K562 (cell line): ENCODE data around the gene GJC2. TPM values are rescaled to one million over a fixed set of nuclear protein-coding genes. Genes with fewer than 3 reads are reported as not detected.

ENCODE experiments used
- ATAC-seq: fragments of 200-7000 bp; cut with Tn5 transposase; 3 replicates; pipeline ENCODE4 v1.9.1; 2020; ENCODE audit warnings: moderate library complexity
- BruUV-seq: library from RNA; stranded (reverse); fragments of 400-500 nt; replicated peaks from 2 replicates; lab custom pipeline; 2021; lab: Mats Ljungman, UMichigan
- CTCF ChIA-PET: fragments of 300-600 bp; formaldehyde crosslinking; extraction: SDS; loops from one replicate; lab custom pipeline; 2021; ENCODE audit warnings: low intra/inter-chr PET ratio; lab: Yijun Ruan, JAX
- POLR2A ChIA-PET: fragments of 300-600, 350-650 bp; sonication (Branson Sonifier 250); formaldehyde crosslinking; extraction: SDS; loops from one replicate; lab custom pipeline; 2021; ENCODE audit warnings: antibody characterized with exemption, inconsistent platforms; lab: Yijun Ruan, JAX
- DNase-seq, 4 experiments: peaks; one replicate each; pipeline versions ENCODE4 v3.0.0 to v3.0.0-alpha.2; 2011 to 2018; ENCODE audit warnings: low spot score in 3 of 4, mixed read lengths in 3 of 4; ENCODE audit errors: extremely low read depth in 1 of 4
- FAIRE-seq: peaks from 2 replicates; lab custom pipeline; 2011; peaks lifted over from hg19 to GRCh38; lab: Jason Lieb, UNC
- H2AFZ ChIP-seq: 2 replicates; pipeline ENCODE4 v1.6.0; 2011; ENCODE audit warnings: low read depth, low read length, control low read depth, inconsistent platforms
- H3K27ac ChIP-seq: fragments of 200-600 bp; 3 replicates; pipeline ENCODE4 v1.8.0; 2011; ENCODE audit warnings: low read depth, mild to moderate bottlenecking, control low read depth, inconsistent platforms, low read length, moderate library complexity, mixed read lengths; ENCODE audit errors: extremely low read depth
- H3K27me3 ChIP-seq, 2 experiments: fragments of 300-600 bp in 1 of 2; 2 replicates in 1 of 2; 3 replicates in 1 of 2; pipeline versions ENCODE4 v1.6.0 to v1.8.0; 2011; ENCODE audit warnings: inconsistent platforms in 2 of 2, low read length in 2 of 2, mild to moderate bottlenecking in 1 of 2, mixed read lengths in 1 of 2, moderate library complexity in 1 of 2; ENCODE audit not compliant: control insufficient read depth in 2 of 2, insufficient read depth in 2 of 2
- H3K36me3 ChIP-seq: fragments of 300-600 bp; 3 replicates; pipeline ENCODE4 v1.8.0; 2011; ENCODE audit warnings: mild to moderate bottlenecking, low read length, inconsistent platforms; ENCODE audit not compliant: control insufficient read depth, insufficient read depth
- H3K4me1 ChIP-seq, 2 experiments: fragments of 200-600 bp in 1 of 2; replicated peaks in 1 of 2; 2 replicates in 1 of 2; 3 replicates in 1 of 2; pipeline versions ENCODE4 v1.5.1 to v1.8.0; 2011; ENCODE audit warnings: inconsistent platforms in 2 of 2, low read length in 2 of 2, mild to moderate bottlenecking in 1 of 2, mixed read lengths in 1 of 2, moderate library complexity in 1 of 2; ENCODE audit not compliant: control insufficient read depth in 2 of 2, insufficient read depth in 2 of 2
- H3K4me2 ChIP-seq: 2 replicates; pipeline ENCODE4 v1.6.1; 2011; ENCODE audit warnings: low read length, control low read depth, inconsistent platforms, mixed read lengths; ENCODE audit not compliant: insufficient read depth
- H3K4me3 ChIP-seq: fragments of 200-600 bp; sonication (generic), shearing (Covaris generic); 2 replicates; pipeline ENCODE4 v1.5.1; 2016; ENCODE audit warnings: control low read depth, inconsistent platforms
- H3K79me2 ChIP-seq: fragments of 200-600 bp; 3 replicates; pipeline ENCODE4 v1.8.0; 2011; ENCODE audit warnings: low read length, inconsistent platforms; ENCODE audit not compliant: control insufficient read depth, insufficient read depth
- H3K9ac ChIP-seq, 2 experiments: 2 replicates each; pipeline versions ENCODE4 v1.6.0 to v1.6.1; 2011; ENCODE audit warnings: low read depth in 2 of 2, low read length in 2 of 2, control low read depth in 1 of 2, inconsistent platforms in 1 of 2, mild to moderate bottlenecking in 1 of 2, mixed read lengths in 1 of 2; ENCODE audit not compliant: insufficient read depth in 1 of 2
- H3K9me1 ChIP-seq: one replicate; pipeline ENCODE4 v1.6.0; 2011; ENCODE audit warnings: inconsistent platforms, mild to moderate bottlenecking, low read length, moderate library complexity; ENCODE audit not compliant: control insufficient read depth, insufficient read depth
- H3K9me3 ChIP-seq: replicated peaks from 2 replicates; pipeline ENCODE4 v1.5.1; 2011; ENCODE audit warnings: low read depth, low read length, inconsistent platforms; ENCODE audit not compliant: control insufficient read depth, insufficient read depth
- H4K20me1 ChIP-seq: replicated peaks from 2 replicates; pipeline ENCODE4 v1.6.1; 2011; ENCODE audit warnings: low read length, inconsistent platforms, mixed read lengths; ENCODE audit not compliant: control insufficient read depth, insufficient read depth
- GATAD2A ChIP-seq: fragments of 450-650 bp; IDR thresholded peaks from 2 replicates; pipeline ENCODE4 v1.6.1; 2017
- IRF9 ChIP-seq: fragments of 450-650 bp; IDR thresholded peaks from 2 replicates; pipeline ENCODE4 v1.6.1; 2016; ENCODE audit warnings: missing biosample characterization, missing genetic modification characterization
- JUND ChIP-seq, 2 experiments: IDR thresholded peaks; 2 replicates in 1 of 2; 3 replicates in 1 of 2; pipeline ENCODE4 v1.6.1; 2011; ENCODE audit warnings: borderline replicate concordance in 2 of 2, low read depth in 2 of 2, low read length in 2 of 2, improper control_type of control experiment in 1 of 2, missing biosample characterization in 1 of 2, missing genetic modification characterization in 1 of 2, missing genetic modification reagents in 1 of 2
- NR4A1 ChIP-seq, 2 experiments: fragments of 250-450 bp in 1 of 2; fragments of 450-650 bp in 1 of 2; sonication (Bioruptor Pico) in 1 of 2; IDR thresholded peaks; 2 replicates each; pipeline versions ENCODE4 v1.4.0 to v1.6.1; 2016 to 2020; ENCODE audit warnings: mild to moderate bottlenecking in 2 of 2, missing compliant biosample characterization in 1 of 2, missing genetic modification characterization in 1 of 2, moderate library complexity in 1 of 2
- SMAD2 ChIP-seq: fragments of 150-350 bp; IDR thresholded peaks from 2 replicates; pipeline ENCODE4 v1.6.1; 2014; ENCODE audit warnings: low read depth, mild to moderate bottlenecking, low read length
- SREBF1 ChIP-seq: fragments of 150-350 bp; IDR thresholded peaks from 2 replicates; pipeline ENCODE4 v1.6.1; 2014; ENCODE audit warnings: antibody characterized with exemption, low read depth, low read length, borderline replicate concordance
- SUPT5H ChIP-seq: fragments of 450-650 bp; IDR thresholded peaks from 2 replicates; pipeline ENCODE4 v1.6.1; 2016
- UBTF ChIP-seq, 2 experiments: IDR thresholded peaks; 2 replicates each; pipeline ENCODE4 v1.6.1; 2012; ENCODE audit warnings: improper control_type of control experiment in 2 of 2, low read depth in 2 of 2, low read length in 2 of 2, borderline replicate concordance in 1 of 2
- XRCC4 ChIP-seq: IDR thresholded peaks from one replicate; pipeline ENCODE4 v1.6.1; 2011; ENCODE audit not compliant: insufficient read depth, insufficient read length; ENCODE audit errors: extremely low read depth
- ZBTB49 ChIP-seq: sonication (generic); formaldehyde crosslinking; IDR thresholded peaks from 2 replicates; pipeline ENCODE4 v1.8.0; 2022; ENCODE audit warnings: missing genetic modification reagents, mild to moderate bottlenecking, borderline replicate concordance
- ZNF311 ChIP-seq: fragments of 250-450 bp; sonication (Bioruptor Pico); IDR thresholded peaks from 2 replicates; pipeline ENCODE4 v1.4.0; 2020; ENCODE audit warnings: mild to moderate bottlenecking, moderate library complexity
- WGBS: fragments of 100-300 bp; shearing (Covaris generic); methylation state at CpG from one replicate; pipeline ENCODE4 v1.1.6; 2016; ENCODE audit warnings: low coverage, mixed read lengths; ENCODE audit not compliant: insufficient coverage; ENCODE audit errors: missing lambda C conversion rate; 5-methylcytosine and 5-hydroxymethylcytosine counted together
- in situ Hi-C: fragments of 300-500 bp; cut with MboI; formaldehyde crosslinking; loops from 4 replicates; pipeline ENCODE4 v1.15.0; 2018; ENCODE audit warnings: inconsistent platforms, mixed read lengths
- intact Hi-C: fragments of 100-400 bp; cut with micrococcal nuclease; formaldehyde crosslinking; loops from 2 replicates; pipeline ENCODE4 v1.14.2; 2022
- polyA plus RNA-seq, 8 experiments: library from polyadenylated mRNA; depleted of rRNA in 4 of 8; stranded (reverse) in 5 of 8; unstranded in 3 of 8; fragments of >200 nt; fragmentation: Nextera tagmentation in 2 of 8; fragmentation: Illumina TruSeq in 1 of 8; extraction: Ambion mirVana in 2 of 8; extraction: Trizol in 1 of 8; gene quantifications; 2 replicates each; pipeline versions ENCODE4 v1.2.1 to v1.2.3, GENCODE V29; 2011 to 2014; ENCODE audit warnings: inconsistent platforms in 1 of 8, missing spikeins in 1 of 8
- total RNA-seq, 7 experiments: library from RNA; depleted of rRNA in 6 of 7; stranded (reverse); fragments of >200 nt in 6 of 7; fragmentation: Illumina TruSeq in 2 of 7; extraction: Trizol in 2 of 7; gene quantifications; 2 replicates each; pipeline versions ENCODE4 v1.2.1 to v1.2.3, GENCODE V29; 2011 to 2021; ENCODE audit warnings: low replicate concordance in 1 of 7

Gene GJC2
- total and polyA plus RNA-seq, 9 of the 15 experiments (the other 6 are each of a cell fraction or from before 2014, with no cell fraction given) = 0.03 to 0.62 (median 0.11) TPM; not detected in 2

- peak; percentile 17; the same call in 1 of the 2 replicates for TF ChIP-seq SREBF1
These were observed 9.0 kb upstream of the GJC2 start (continued) for GRCh38 chr1:228140724-228141225.

GRCh38 chr1:228141226-228142044 is 8.3 kb upstream of the GJC2 start:
- no peak for FAIRE-seq
- DNase-seq = peak in 2 of 4 experiments; percentile 53 to 79
- Histone ChIP-seq H3K4me2 (peak overlapping the region; percentile 92), H3K79me2 (peaks cover 64% of the 10 kb centered on the region), H3K9me3 (no peaks in the 10 kb centered on the region), H3K27me3 (no peaks in the 10 kb centered on the region), H3K4me1 (peaks cover 58 to 75% of the 10 kb centered on the region in 2 experiments), H2AFZ (no peak overlapping the region), H3K9ac (peak overlapping the region; percentile 90 to 98), H3K4me3 (peak overlapping the region; percentile 92), H3K9me1 (peaks cover 24% of the 10 kb centered on the region), H3K36me3 (peaks cover 31% of the 10 kb centered on the region; the same call in 2 of the 3 replicates), H3K27ac (peak overlapping the region; percentile 96), H4K20me1 (peaks cover 57% of the 10 kb centered on the region)
- ATAC-seq = no peak
- 10% methylated on average over 27 of the region's 27 CpGs for WGBS
- BruUV-seq = no TSS peak
- POLR2A ChIA-PET = interaction anchor here (1.1 to 6.0 kb wide), 8 partner anchors 8 to 57 kb away, joined by 3 to 47 read pairs (median 7); partner anchors contain the start of genes GJC2 and IBA57
- intact Hi-C loops (loop anchor here (2.0 kb wide), 1 partner anchor 57 kb away; no protein-coding TSS in a partner anchor), in situ Hi-C loops (no loop called here)
- CTCF ChIA-PET = interaction anchor here (0.7 kb wide), 1 partner anchor 24 kb away, joined by 4 read pairs; no protein-coding TSS in a partner anchor
- TF ChIP-seq IRF9 (tag) (no peak), SMAD2 (no peak), UBTF (IDR thresholded peaks at IDR 0.05; ENCODE audit: borderline replicate concordance in 1 of 2, low read depth in 2 of 2, low read length in 2 of 2) (peak in 1 of 2 experiments; percentile 36; a peak in 1 of 4 replicates), JUND (IDR thresholded peaks at IDR 0.05; ENCODE audit: borderline replicate concordance, low read depth, low read length) (no peak), JUND (tag; IDR thresholded peaks at IDR 0.05; ENCODE audit: borderline replicate concordance, low read depth, low read length) (no peak), ZBTB49 (CRISPR knock-in tag) (no peak), XRCC4 (no peak), NR4A1 (CRISPR knock-in tag; IDR thresholded peaks at IDR 0.05) (no peak), NR4A1 (tag; IDR thresholded peaks at IDR 0.05) (no peak), ZNF311 (CRISPR knock-in tag) (no peak), GATAD2A (no peak), SUPT5H (no peak)
